IMR-90 (cell line): ENCODE data around the gene CD81. TPM values are rescaled to one million over a fixed set of nuclear protein-coding genes. Genes with fewer than 3 reads are reported as not detected.

ENCODE experiments used
- ATAC-seq: fragments of 200-7000 bp; cut with Tn5 transposase; 2 replicates; pipeline ENCODE4 v1.9.1; 2020; ENCODE audit warnings: low read depth, mild to moderate bottlenecking, moderate library complexity
- BruUV-seq: library from RNA; stranded (reverse); fragments of 400-500 nt; replicated peaks from 2 replicates; lab custom pipeline; 2021; lab: Mats Ljungman, UMichigan
- CTCF ChIA-PET: fragments of 300-600 bp; formaldehyde crosslinking; extraction: SDS; loops from one replicate; lab custom pipeline; 2021; ENCODE audit warnings: antibody characterized with exemption; lab: Yijun Ruan, JAX
- POLR2A ChIA-PET: fragments of 300-600 bp; sonication (Branson Sonifier 250); formaldehyde crosslinking; loops from one replicate; lab custom pipeline; 2022; ENCODE audit warnings: antibody characterized with exemption; ENCODE audit not compliant: unreplicated experiment; lab: Charles Lee
- DNase-seq: peaks from one replicate; pipeline ENCODE4 v3.0.0; 2013
- H2AFZ ChIP-seq: replicated peaks from 2 replicates; pipeline ENCODE3; 2013; ENCODE audit warnings: low read length, mild to moderate bottlenecking; ENCODE audit not compliant: poor library complexity
- H2AK5ac ChIP-seq: 2 replicates; pipeline ENCODE4 v1.6.1; 2013; ENCODE audit warnings: low read depth, low read length, inconsistent platforms
- H2AK9ac ChIP-seq: replicated peaks from 2 replicates; pipeline ENCODE3; 2013; ENCODE audit warnings: mild to moderate bottlenecking, low read depth, low read length, moderate library complexity; ENCODE audit not compliant: poor library complexity
- H2BK120ac ChIP-seq: 2 replicates; pipeline ENCODE4 v1.6.1; 2013; ENCODE audit warnings: low read depth, low read length, inconsistent platforms
- H2BK15ac ChIP-seq: 3 replicates; pipeline ENCODE4 v1.6.1; 2013; ENCODE audit warnings: low read depth, low read length, inconsistent platforms
- H2BK20ac ChIP-seq: 2 replicates; pipeline ENCODE4 v1.6.1; 2013; ENCODE audit warnings: low read depth, mild to moderate bottlenecking, inconsistent platforms, low read length, moderate library complexity
- H2BK5ac ChIP-seq: 2 replicates; pipeline ENCODE4 v1.6.1; 2013; ENCODE audit warnings: mild to moderate bottlenecking, low read depth, low read length, inconsistent platforms; ENCODE audit not compliant: poor library complexity, severe bottlenecking
- H3K14ac ChIP-seq: replicated peaks from 2 replicates; pipeline ENCODE4 v1.6.1; 2013; ENCODE audit warnings: low read depth, low read length, inconsistent platforms
- H3K18ac ChIP-seq: 2 replicates; pipeline ENCODE4 v1.6.1; 2013; ENCODE audit warnings: low read depth, low read length, control low read depth
- H3K23ac ChIP-seq: 2 replicates; pipeline ENCODE4 v1.6.1; 2013; ENCODE audit warnings: low read depth, low read length, inconsistent platforms
- H3K27ac ChIP-seq: 2 replicates; pipeline ENCODE4 v1.5.1; 2013; ENCODE audit warnings: mild to moderate bottlenecking, control low read depth, low read length; ENCODE audit not compliant: insufficient read depth
- H3K27me3 ChIP-seq: 2 replicates; pipeline ENCODE4 v1.6.1; 2013; ENCODE audit warnings: low read length; ENCODE audit not compliant: control insufficient read depth, insufficient read depth
- H3K36me3 ChIP-seq: 2 replicates; pipeline ENCODE4 v1.6.1; 2013; ENCODE audit warnings: low read length, mixed read lengths; ENCODE audit not compliant: control insufficient read depth, insufficient read depth
- H3K4ac ChIP-seq: 2 replicates; pipeline ENCODE4 v1.6.1; 2013; ENCODE audit warnings: low read depth, low read length, inconsistent platforms
- H3K4me1 ChIP-seq: 2 replicates; pipeline ENCODE4 v1.6.1; 2013; ENCODE audit warnings: low read length, mixed read lengths; ENCODE audit not compliant: control insufficient read depth, insufficient read depth
- H3K4me2 ChIP-seq: 2 replicates; pipeline ENCODE4 v1.6.1; 2013; ENCODE audit warnings: low read depth, mild to moderate bottlenecking, control low read depth, low read length, moderate library complexity
- H3K4me3 ChIP-seq: 2 replicates; pipeline ENCODE4 v1.5.1; 2013; ENCODE audit warnings: low read depth, mild to moderate bottlenecking, control low read depth, low read length, moderate library complexity; ENCODE audit not compliant: insufficient read depth
- H3K56ac ChIP-seq: 2 replicates; pipeline ENCODE4 v1.6.1; 2013; ENCODE audit warnings: low read length, inconsistent platforms; ENCODE audit not compliant: insufficient read depth; ENCODE audit errors: extremely low read depth
- H3K79me1 ChIP-seq, 2 experiments: 2 replicates each; pipeline ENCODE4 v1.6.1; 2013; ENCODE audit warnings: low read length in 2 of 2, inconsistent platforms in 1 of 2, low read depth in 1 of 2
- H3K9ac ChIP-seq: 2 replicates; pipeline ENCODE4 v1.6.1; 2013; ENCODE audit warnings: low read depth, low read length, control low read depth
- H3K9me1 ChIP-seq: 2 replicates; pipeline ENCODE4 v1.6.1; 2013; ENCODE audit warnings: low read length, inconsistent platforms; ENCODE audit not compliant: insufficient read depth
- H3K9me3 ChIP-seq: 2 replicates; pipeline ENCODE4 v1.6.1; 2013; ENCODE audit warnings: low read length; ENCODE audit not compliant: control insufficient read depth, insufficient read depth
- H4K20me1 ChIP-seq: 2 replicates; pipeline ENCODE4 v1.6.1; 2013; ENCODE audit warnings: low read length, inconsistent platforms; ENCODE audit not compliant: insufficient read depth
- H4K5ac ChIP-seq: 2 replicates; pipeline ENCODE4 v1.6.1; 2013; ENCODE audit warnings: mild to moderate bottlenecking, low read depth, low read length, control low read depth
- H4K8ac ChIP-seq, 2 experiments: 2 replicates each; pipeline ENCODE4 v1.6.1; 2013; ENCODE audit warnings: low read depth in 2 of 2, low read length in 2 of 2, control low read depth in 1 of 2, inconsistent platforms in 1 of 2
- H4K91ac ChIP-seq: 2 replicates; pipeline ENCODE4 v1.6.1; 2013; ENCODE audit warnings: low read depth, low read length, inconsistent platforms; ENCODE audit not compliant: insufficient read depth
- MAFK ChIP-seq: IDR thresholded peaks from 2 replicates; pipeline ENCODE4 v1.6.1; 2012; ENCODE audit warnings: low read depth, low read length, improper control_type of control experiment
- MAZ ChIP-seq: IDR thresholded peaks from 2 replicates; pipeline ENCODE4 v1.6.1; 2012; ENCODE audit warnings: low read depth, mild to moderate bottlenecking, low read length, improper control_type of control experiment, moderate library complexity, borderline replicate concordance
- MXI1 ChIP-seq: IDR thresholded peaks from 2 replicates; pipeline ENCODE4 v1.6.1; 2012; ENCODE audit warnings: low read depth, mild to moderate bottlenecking, low read length, moderate library complexity, borderline replicate concordance
- POLR2A ChIP-seq: IDR thresholded peaks from 2 replicates; pipeline ENCODE4 v1.6.1; 2012; ENCODE audit warnings: mild to moderate bottlenecking, low read depth, low read length
- WGBS, 2 experiments: methylation state at CpG; one replicate each; pipeline versions ENCODE4 v1.1.5 to v1.1.7; 2013; ENCODE audit warnings: missing lambda C conversion rate in 2 of 2; ENCODE audit not compliant: insufficient read length in 1 of 2; ENCODE audit errors: extremely low coverage in 2 of 2; 5-methylcytosine and 5-hydroxymethylcytosine counted together
- dilution Hi-C: fragments of 300-500 bp; cut with HindIII; formaldehyde crosslinking; loops from one replicate; pipeline ENCODE4 v1.14.3; 2018; ENCODE audit warnings: low sequenced_read_pairs; ENCODE audit not compliant: unreplicated experiment
- in situ Hi-C: fragments of 300-500 bp; cut with MboI; formaldehyde crosslinking; loops from 3 replicates; pipeline ENCODE4 v1.14.3; 2019; ENCODE audit warnings: low sequenced_read_pairs, inconsistent platforms, mixed read lengths
- intact Hi-C: fragments of 100-400 bp; cut with micrococcal nuclease; formaldehyde crosslinking; loops from 2 replicates; pipeline ENCODE4 v1.10.0; 2022
- polyA plus RNA-seq, 3 experiments: library from polyadenylated mRNA; depleted of rRNA; stranded (reverse); fragments of >200 nt; gene quantifications; 2 replicates each; pipeline ENCODE4 v1.2.3, GENCODE V29; 2012; ENCODE audit warnings: low replicate concordance in 1 of 3
- total RNA-seq: library from RNA; depleted of rRNA; stranded (reverse); fragments of >200 nt; gene quantifications from 2 replicates; pipeline ENCODE4 v1.2.3, GENCODE V29; 2012

CD81 gene
- total and polyA plus RNA-seq, 2 of the 4 experiments (the other 2 are of a cell fraction): 159 to 689 TPM

DNA sequence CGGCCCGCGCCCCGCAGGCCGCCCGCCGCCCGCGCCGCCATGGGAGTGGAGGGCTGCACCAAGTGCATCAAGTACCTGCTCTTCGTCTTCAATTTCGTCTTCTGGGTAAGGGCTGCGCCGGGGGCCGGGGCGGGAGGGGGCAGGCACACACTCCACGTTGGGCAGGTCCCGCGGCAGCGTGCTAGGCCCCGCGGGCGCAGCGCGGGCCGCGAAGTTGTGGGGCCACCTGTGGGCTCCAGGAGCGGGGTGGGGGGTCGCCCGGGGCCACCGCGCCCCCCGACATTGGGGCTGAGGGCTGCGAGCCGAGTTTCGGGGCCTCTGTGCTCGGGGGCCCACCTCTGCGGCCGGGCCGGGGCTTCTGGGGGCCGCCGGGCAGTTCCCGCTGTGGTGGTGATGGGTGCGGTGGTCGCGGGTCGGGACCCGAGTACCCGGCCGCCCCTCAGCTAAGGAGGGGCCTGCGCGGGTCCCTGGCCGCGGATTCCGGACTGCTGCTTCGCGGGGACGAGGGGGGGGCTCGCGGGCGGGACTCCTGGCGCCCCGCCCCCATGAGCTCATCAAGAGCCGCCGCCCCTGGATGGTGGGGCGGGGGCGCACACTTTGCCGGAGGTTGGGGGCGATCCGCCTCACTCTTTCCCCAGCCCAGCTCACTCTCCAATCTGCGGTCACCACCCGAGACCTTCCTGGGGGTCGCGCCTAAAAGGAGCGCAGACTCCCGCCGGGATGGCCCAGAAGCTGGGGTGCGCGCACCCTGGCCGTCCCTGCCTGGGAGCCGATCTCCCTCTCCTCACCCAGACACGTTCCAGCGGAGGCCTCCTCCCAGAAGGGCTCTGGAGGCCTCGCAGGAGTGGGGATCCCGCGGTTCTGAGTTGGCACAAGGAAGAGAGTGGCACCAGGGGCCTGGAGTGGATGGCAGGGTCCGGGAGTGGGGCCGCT, 667 bp downstream of the CD81 start:
- H3K56ac ChIP-seq: no peak overlapping the region
- H3K27ac ChIP-seq: peak overlapping the region; percentile 91
- CTCF ChIA-PET: no interaction called here
- peak overlapping the region; percentile 100 for H3K4me3 ChIP-seq
- H3K18ac ChIP-seq: peak overlapping the region; percentile 24; the same call in 1 of the 2 replicates
- 2% methylated on average over 11 of the region's 88 CpGs; no CpG with 5 or more reads in 1 of the 2 experiments for WGBS, 2 experiments
- no peak overlapping the region for H2BK120ac ChIP-seq
- peak; percentile 63 for ATAC-seq
- TF ChIP-seq MAZ: peak; percentile 80; the same call in 1 of the 2 replicates
- TF ChIP-seq MXI1: peak; percentile 35; the same call in 1 of the 2 replicates
- 0 out of 2 replicates have a peak, but pooled peaks have one; percentile 12 for TF ChIP-seq POLR2A
- TF ChIP-seq MAFK: no peak
- H3K23ac ChIP-seq: peak overlapping the region; percentile 59
- intact Hi-C loops: loop anchor here (1.0 to 2.0 kb wide), 2 partner anchors 23 to 71 kb away; partner anchors contain the start of gene TSSC4
- H3K9me1 ChIP-seq: peaks cover 13% of the 10 kb centered on the region; the same call in 1 of the 2 replicates
- H3K9me3 ChIP-seq: no peaks in the 10 kb centered on the region
- H3K4me2 ChIP-seq: peak overlapping the region; percentile 97
- peak overlapping the region; percentile 68; the same call in 1 of the 2 replicates for H4K91ac ChIP-seq
- POLR2A ChIA-PET: interaction anchor here (0.7 to 2.0 kb wide), 4 partner anchors 9 to 41 kb away, joined by 3 to 7 read pairs (median 6); partner anchors contain the start of gene TSSC4
- H3K79me1 ChIP-seq: peaks cover 0 to 51% of the 10 kb centered on the region in 2 experiments; a peak in 2 of 4 replicates
- H2AFZ ChIP-seq: peak overlapping the region; percentile 88
- H2BK5ac ChIP-seq: peak overlapping the region; percentile 66
- peak overlapping the region; percentile 95 for H3K9ac ChIP-seq
- H4K8ac ChIP-seq: no peak overlapping the region
- peak overlapping the region; percentile 99 for H2AK9ac ChIP-seq
- H3K4ac ChIP-seq: peak overlapping the region; percentile 60
- peak overlapping the region; percentile 51 for H2AK5ac ChIP-seq
- H4K20me1 ChIP-seq: peaks cover 57% of the 10 kb centered on the region
- H3K36me3 ChIP-seq: peaks cover 5% of the 10 kb centered on the region; the same call in 1 of the 2 replicates
- H3K4me1 ChIP-seq: peaks cover 26% of the 10 kb centered on the region
- in situ Hi-C loops: no loop called here
- H2BK15ac ChIP-seq: no peak overlapping the region
- H2BK20ac ChIP-seq: no peak overlapping the region
- BruUV-seq: no TSS peak
- H3K27me3 ChIP-seq: no peaks in the 10 kb centered on the region
- no peak overlapping the region; the same call in 1 of the 2 replicates for H4K5ac ChIP-seq
- H3K14ac ChIP-seq: peak overlapping the region; percentile 85
- peak; percentile 33 for DNase-seq
- dilution Hi-C loops: no loop called here
